Inflammatory macrophage treated with lipopolysaccharide for 4 hours (primary cell): ENCODE data around the gene ZRANB1.
"Not testable (repeated sequence)": the region's sequence is repeated elsewhere in the genome, so short reads cannot be mapped to it uniquely, and the experiment has no call there.

Experiments used
- DNase-seq: peaks from one replicate; pipeline ENCODE4 v3.0.0-alpha.2; 2020

The ZRANB1 gene

DNA sequence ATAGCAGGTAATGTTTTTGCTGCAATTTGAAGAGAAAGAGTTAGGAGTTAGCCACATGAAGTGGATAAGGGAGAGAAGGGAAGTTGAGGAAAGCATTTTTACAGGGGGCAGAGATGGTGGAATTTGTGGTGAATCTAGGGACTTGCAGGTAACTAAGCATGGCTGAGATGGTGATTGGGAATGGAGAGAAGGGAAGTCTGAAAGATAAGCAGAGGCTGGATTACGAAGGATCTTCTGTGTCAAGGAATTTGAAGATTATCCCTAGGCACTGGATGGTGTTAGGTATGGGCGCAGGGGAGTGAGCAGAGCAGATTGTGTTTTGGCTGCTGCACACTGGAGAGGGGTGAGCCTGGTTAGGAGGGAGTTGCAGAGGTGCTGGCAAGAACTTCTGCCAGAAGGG, 25.3 kb downstream of the ZRANB1 start:
- DNase-seq = no peak

DNA sequence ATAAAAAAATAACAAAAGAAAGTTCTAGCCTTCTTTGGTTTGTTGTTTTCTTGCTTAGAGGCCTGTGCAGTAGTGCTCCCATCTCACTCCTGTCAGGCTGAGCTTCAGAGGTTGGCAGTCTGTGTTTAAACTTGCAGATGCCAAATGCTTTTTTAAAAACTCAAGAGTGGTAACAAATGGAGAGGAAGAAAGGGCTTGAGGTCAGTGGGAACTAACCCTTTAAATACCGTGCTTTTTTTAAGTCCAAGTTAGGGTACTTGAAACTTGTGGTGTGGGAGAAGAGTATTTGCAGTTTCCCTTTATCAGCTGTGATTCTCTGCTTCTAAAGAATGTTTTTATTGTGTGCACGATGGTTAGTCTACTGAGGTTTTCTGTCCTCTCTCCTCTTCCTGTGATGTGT, 29.4 kb downstream of the ZRANB1 start:
- DNase-seq = no peak

DNA sequence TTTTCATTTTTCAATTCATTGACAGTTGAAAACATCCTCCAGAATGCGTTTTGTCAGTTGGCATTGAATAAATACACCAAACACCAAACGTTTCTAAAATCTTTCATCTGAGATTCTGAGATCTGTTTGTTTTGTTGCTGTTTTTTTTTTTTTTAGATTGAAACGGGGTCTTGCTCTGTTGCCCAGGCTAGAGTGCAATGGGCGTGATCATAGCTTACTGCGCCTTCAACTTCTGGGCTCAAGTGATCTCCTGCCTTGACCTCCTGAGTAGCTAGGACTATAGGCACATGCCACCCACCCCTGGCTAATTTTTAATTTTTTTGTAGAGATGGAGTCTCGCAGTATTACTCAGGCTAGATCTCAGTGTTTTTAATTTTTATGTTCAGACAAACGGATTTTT, 30.7 kb downstream of the ZRANB1 start:
- DNase-seq = no peak

DNA sequence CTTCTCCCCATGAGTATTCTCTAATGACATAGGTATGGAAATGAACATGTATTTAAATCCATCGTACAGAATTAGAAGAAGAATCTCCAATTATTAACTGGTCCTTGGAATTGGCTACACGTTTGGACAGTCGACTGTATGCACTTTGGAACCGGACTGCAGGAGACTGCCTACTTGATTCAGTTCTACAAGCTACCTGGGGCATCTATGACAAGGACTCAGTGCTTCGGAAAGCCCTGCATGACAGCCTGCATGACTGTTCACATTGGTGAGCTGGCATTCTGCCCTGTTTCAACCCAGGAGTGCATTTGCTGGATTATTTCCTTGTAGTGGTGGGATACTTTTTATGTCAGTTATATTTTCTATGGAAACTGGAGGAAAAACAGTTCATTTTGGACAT, 32.2 kb downstream of the ZRANB1 start:
- no peak for DNase-seq

DNA sequence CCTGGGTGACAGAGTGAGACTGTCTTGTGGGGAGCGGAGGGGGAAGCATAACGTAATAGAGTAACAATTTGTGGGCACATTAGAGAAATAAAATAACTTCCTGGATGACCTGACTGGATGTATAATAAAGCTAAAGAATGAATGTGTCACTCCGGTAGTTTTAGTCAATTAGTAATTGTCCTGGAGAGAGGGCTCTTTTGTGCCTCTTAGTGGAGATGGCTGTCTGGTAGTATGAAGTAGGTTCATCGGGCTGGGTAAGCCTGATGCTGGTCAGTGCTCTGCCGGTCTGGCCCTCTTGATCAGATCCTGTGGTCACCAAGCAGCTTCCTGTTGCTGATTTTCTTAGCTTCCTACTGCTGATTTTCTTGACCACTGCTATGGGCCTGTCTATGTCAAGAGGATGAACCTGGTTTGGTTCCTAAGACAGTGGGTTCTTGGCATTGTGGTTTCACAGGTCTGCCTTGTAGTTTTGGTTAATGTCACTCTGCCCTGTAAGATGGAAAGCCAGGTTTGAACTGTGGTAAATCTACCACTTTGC, 34.1 kb downstream of the ZRANB1 start:
- DNase-seq = peak; percentile 4

DNA sequence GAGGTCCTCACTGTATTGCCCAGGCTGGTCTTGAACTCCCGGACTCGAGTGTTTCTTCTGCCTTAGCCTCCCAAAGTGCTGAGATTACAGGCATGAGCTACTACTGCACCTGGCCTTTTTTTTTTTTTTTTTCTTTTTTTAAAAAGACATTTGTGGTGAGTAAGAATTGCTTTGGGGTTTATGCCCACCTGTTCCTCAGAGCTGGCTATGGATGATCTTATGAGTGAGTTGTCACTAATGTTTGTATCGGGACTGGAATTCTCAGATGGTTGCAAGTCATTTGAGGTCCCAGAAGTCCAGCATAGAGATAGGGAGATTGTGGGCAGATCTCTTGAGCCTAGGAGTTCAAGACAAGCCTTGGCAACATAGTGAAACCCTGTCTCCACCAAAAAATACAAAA, 35.2 kb downstream of the ZRANB1 start:
- no peak for DNase-seq

DNA sequence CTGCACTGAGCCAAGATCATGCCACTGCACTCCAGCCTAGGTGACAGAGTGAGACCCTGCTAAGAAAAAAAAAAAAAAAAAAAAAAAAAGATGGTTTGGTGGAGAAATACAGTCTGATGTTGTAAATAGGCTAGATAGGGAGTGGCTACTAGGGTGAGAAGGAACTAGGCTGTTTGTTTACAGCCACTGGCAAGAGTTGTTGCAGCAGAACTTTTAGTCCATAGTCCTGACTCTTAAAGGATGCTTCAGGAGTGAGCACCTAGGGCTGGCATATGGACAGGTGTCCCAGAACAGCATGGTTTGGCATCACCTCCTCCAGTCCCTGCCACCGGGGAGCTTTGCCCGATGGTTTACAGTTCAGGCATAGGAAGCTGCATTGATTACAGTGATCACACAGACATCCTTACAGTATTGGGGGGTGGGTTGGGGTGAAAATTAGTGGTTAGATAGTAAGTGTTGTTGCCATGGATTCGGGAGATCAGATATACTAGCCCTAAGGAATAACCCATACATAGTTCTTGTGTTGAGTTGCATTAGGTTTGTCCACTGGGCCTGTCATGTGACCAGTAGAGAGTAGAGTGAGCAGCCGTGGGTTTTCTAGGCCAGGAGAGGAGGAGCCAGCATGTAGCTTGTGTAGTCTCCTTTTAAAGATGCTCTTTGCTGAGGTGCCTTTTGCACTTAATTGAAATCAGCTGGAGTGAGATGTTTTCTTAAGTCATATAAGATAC, 35.9 kb downstream of the ZRANB1 start:
- DNase-seq = no peak

DNA sequence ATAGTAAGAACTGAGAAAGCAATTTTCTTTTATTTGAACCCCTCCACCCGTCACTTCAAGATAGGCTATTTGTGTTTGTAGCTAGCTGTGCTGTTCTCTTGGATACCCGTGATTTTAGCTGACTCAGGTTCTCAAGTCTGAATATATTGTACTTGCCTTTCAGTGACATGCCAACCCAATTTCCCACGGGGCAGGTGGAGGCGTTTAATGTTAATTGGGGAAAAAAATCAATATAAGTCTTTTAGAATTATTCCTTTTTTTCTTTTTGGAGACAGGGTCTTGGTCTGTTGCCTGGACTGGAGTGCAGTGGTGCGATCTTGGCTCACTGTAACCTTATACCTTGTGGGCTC, 36.4 kb downstream of the ZRANB1 start:
- DNase-seq = no peak

DNA sequence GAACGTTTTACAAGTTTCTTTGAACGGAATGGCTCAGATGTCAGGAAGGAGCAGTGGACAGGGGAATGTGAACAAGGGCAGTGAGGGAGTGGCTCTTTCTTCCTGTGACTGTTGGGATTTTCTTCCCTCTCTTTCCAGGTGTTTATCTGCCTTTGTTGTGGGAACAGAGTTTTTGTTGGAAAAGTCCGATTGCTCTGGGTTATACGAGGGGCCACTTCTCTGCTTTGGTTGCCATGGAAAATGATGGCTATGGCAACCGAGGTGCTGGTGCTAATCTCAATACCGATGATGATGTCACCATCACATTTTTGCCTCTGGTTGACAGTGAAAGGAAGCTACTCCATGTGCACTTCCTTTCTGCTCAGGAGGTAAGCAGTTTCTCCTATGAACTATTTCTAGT, 41.4 kb downstream of the ZRANB1 start:
- peak; percentile 23 for DNase-seq

DNA sequence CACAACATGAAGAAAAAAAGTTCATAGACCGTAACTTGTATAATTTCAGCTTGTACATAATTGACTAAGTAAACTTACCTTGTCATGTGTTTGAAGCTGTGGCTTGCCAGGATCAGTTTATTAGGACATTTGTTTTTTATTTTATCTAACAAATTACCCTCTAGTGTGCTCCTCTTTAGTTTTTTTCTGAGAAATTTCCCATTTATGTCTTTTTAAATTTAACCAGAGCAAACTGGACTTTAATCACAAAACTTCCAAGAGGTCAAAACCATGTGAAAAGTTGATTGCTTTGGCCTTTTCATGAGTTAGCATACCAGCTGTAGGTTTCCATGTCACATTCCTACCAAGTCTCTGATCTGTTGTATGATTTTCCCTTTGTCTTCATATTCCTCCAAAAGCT, 42.5 kb downstream of the ZRANB1 start:
- no peak for DNase-seq

DNA sequence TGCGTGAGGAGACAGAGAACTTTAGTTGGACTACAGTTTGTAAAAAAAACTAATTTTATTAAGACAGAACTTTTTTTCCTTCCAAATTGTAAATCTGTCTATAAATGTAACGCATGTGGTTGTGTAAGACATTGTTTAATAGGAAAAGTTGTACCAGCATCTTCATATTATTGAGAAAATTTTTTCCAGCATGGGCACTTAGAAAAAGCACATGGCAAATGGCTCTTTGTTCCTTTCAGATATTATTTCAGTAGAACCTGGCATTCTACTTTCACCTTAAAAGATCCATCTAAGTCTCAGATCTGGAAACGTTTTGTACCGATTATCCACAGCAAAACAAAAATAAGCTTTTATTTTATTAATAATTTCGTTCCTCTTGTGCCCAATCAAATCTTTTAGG, 43.2 kb downstream of the ZRANB1 start:
- no peak for DNase-seq

DNA sequence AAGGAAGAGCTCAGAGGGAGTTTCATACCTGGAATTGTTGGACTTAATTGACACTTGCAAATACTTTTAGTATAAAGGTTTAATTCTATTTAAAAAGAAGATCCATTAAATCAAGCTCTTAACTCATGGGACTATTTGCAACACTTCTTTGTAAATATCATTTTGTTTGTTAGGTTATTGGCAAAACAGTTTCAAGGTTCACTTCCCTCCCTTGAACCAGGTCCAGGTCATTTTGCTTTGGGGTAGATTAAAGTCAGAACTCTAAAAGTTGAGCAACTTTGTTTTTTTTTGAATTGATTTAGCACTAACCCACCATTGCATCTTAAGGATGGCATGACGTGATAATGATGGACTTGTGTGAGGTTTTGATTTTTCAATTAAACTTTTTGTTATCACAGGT, 45.9 kb downstream of the ZRANB1 start:
- DNase-seq = no peak

DNA sequence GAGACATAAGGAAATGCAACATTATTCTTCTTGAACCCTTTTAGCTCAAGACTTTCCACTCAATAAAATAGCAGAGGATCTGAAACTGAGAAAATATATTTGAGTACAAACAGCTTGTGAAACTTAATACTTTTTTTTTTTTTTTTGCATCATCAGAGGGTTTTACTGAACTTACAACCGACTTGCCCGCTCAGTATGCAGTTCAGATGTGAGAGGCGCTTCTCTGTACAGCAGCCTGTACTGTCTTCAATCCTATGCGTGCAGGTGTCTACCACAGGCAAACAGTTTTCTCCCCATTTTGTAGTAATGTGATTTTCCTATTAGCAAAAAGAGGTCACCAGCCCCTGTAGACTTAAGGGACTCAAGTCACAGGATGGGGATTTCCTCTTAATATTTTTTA, 46.8 kb downstream of the ZRANB1 start:
- not testable (repeated sequence) for DNase-seq

DNA sequence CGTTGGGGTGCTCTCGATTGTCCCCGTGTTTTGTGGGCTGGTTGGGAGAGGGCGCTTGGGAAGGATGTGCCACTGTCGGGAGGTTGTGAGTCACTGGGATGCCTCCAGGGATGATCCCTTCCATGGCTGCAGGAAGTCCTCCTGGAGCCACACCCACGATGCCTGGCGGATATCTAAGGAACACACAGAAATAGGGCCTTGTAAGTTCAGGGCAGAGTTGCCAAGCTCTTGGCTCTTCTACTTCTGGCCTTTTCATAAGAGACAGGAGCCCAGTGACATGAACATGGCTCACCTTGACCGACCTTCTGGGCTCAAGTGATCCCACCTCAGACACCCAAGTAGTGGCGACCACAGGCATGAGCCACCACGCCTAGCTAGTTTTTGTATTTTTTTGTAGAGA, 47.6 kb downstream of the ZRANB1 start:
- no peak for DNase-seq

DNA sequence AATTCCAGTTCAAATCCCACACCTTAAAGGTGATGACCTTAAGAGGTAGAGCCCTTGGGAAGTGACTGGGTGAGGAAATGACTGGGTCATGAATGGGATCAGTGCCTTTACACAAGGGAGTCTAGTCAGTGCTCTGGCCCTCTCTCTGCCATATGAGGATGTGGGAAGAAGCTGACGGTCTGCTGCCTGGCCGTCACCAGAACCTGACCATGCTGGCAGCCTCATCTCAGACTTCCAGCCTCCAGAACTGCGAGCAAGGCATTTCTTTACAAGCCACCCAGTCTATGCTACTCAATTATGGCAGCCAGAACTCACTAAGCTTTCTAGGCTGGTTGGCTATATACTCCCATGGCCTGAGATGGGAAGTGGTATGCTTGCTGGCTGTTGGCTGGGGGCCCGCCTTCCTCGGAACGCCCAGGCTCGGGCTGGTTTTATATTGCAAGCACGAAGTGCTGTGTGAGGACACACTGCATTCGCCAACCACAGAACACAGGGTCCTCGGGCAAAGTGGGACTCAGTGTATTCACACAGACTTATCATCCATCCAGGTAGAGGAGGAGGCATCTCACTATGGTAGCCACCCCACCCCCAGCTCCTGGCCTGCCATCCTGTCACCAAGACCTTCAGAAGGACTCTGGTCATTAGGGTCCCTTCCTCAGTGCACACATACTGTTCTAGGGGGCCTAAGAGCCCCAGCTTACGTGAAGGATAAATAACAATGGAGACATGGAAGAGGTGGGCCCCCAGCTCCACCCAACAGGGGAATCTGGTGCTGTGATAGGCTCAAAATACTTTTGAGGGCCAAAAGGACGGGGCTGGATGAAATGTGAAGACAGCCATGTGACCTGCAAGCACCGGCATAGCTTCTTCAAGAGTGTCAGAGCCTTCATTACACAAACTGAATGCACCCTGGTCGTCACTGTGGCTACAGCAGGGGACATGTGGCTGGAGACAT, 49.0 kb downstream of the ZRANB1 start:
- no peak for DNase-seq

DNA sequence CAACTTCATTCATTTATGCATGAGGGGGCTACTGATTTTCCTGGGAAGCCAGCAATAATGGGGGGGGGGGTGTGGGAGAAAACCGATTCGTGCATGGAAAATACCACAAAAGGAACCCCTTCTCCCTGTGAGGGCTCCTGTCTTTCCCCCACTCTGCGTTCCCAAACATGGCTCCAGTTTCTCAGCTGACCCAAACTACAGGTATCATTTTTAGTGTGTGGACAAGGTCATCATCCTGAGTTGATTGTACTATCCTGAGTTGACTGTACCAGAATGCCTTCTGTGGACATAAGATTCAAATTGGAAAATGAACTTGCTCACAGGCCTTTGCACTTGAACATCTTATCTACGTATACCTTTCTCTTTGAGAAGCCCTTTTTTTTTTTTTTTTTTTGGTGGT, 49.9 kb downstream of the ZRANB1 start:
- no peak for DNase-seq

DNA sequence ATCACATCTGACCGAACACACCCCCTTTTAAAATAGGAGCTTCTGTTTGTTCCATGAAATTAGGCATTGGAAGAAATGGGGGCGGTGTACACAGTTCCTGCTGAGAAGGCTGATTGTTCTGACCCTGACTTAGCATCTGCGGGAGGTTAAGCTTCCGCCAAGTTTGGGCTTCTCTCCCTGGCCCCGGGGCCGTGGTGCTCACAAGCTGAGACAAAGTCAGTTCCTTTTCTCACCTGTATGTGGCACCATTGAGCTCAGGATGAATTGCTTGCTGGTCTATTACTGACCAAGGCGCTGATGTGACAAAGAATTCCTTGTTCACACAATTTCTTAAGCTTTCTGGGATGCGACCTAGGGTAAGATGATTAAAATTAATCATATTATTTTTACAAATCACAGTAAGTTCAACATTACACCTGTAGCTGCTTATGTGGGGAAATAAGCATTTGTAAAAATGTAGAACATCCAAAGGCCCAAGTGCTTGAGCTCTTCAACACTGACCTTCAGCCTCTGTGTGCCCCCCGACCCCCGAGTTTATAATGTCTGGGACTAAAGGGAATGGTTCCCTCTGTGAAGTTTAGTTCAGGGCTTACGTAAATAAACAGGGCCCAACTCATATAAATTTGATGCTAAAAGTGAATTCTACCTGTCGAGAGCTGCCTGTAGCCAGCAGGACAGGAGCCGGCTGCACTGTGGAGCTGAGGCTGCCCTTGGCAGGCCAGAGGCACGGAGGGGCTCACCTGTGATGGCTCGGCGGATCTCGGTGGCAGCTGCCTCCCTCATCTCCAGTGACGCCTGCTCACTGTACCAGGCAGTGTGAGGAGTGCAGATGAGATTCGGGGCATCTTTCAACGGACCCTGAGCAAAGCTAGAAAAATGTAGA, 50.8 kb downstream of the ZRANB1 start:
- DNase-seq = peak; percentile 47

DNA sequence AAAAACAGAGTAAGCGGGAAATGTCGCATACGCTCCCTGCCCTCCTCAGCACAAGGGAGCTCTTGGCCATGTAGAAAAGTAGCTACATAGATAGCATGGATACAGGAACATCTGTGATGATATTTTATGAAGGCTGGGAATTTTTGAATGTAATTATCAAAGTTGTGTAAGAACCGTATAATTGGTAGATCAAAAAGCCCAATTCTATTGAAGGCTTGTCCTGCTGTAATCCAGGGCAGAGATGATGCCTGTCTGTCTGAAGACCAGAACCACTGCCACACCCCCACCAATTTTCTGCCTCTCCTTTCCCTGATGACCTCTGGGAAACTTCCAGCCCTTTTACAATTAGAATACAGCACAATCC, 51.4 kb downstream of the ZRANB1 start:
- no peak for DNase-seq

DNA sequence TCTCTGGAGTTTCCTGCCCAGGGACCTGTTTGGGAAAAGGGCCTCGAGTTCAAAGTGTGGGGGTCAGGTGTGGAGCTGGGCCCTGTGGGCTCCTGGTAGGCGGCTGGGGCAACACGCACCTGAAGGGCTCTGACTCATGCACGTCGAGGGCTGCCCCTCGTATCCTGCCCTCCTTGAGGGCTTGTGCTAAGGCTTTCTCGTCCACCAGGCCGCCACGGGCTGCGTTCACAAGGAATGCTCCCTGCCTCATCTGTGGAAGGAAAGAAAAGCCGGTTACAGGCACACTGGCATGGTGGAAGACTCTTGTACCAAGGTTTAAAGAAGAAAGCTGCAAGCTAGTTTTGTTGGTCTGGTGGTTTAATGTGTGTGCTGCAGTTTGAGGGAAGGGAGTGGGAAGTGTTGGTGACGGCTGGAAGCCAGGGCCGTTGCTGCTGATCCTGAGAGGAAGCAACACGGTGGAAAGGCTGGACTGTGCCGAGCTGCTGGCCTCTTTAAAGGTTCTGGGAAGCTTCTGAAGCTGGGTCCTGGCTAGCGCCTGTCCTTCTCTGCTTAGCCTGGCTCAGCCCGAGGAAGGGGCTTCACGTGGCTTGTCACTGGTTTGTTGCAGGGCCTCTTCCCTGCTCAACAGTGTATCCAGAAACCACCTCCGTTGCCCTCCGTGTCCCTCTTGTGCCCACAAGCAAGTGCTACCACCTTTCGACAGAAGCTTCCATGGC, 52.0 kb downstream of the ZRANB1 start:
- DNase-seq = no peak

DNA sequence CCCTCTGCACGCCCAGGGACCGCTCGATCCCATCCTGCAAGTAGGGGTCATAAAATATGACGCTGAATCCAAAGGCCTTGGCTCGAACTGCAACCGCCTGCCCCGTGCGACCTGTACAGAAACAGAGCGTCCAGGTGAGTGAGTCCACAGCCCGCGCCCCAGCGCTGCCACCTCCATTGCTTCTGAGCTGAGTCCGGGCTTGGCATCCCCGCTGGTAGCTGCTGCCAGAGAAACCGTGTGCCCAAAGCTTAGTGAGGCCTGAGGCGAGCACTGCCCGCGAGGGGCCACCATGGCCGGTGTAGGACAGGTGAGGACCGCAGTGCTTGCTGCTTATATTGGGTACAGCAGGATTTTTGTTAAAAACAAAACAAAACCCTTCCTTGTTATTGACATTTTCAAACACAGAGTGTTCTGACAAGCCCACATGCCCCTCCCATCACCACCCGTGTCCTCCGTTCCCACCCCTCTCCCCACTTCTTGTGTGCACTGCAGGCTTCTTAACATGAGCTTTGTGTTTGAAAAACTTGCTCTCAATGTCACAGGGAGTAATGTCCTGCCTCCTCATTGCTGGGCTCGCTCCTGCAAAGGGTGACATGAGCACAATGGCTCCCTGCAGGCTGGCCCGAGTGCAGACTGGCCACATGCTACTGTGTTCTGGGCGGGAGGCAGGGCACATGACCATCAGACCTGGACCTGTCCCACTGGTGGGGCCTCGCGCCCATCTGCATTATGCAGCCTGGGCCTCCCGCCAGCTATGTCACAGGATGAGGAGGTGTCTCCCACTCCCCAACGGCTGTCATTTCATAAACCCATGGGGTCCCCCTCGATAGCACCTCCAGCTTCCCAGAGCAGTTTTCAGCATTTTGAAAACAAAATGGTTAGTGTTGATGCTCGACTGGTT, 52.9 kb downstream of the ZRANB1 start:
- no peak for DNase-seq

DNA sequence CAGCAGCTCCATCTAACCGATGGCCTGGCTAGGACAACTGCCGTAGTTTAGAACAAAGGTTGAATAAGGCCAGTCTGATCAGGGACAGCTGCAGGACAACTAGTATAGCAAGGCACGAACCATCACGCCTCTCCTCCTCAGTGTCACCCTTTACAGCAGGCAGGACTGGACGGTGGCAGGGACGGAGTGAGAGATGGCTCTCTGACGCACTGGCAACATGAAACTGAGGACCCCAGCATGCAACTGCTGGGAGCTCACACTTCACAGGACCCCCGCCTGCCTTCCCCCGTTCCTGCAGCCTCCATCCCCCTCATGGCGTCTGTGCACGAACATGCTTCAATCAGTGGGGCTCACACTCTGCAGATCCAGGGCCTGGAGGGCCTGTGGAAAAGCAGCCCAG, 53.7 kb downstream of the ZRANB1 start:
- no peak for DNase-seq
